Adrenal gland (tissue), 12 donors: Measurements from ENCODE around the gene CRYBG3. TPM values are rescaled to one million over a fixed set of nuclear protein-coding genes. Genes with fewer than 3 reads are reported as not detected.

Experiments
- DNase-seq, 7 donors: peaks; one replicate each; pipeline ENCODE4 v3.0.0-alpha.2; 2019 to 2020
- H3K27ac ChIP-seq, 5 donors: fragments of 200-600 bp; sonication (generic) in 4 of 5; 1 replicate in 3 of 5; 2 replicates in 2 of 5; pipeline versions ENCODE4 v1.5.1 to v1.8.0; 2016 to 2020; ENCODE audit warnings: mild to moderate bottlenecking in 1 of 5
- H3K27me3 ChIP-seq: fragments of 200-600 bp; 2 replicates; pipeline ENCODE4 v1.8.0; 2021
- H3K36me3 ChIP-seq, 2 donors: fragments of 200-600 bp; replicated peaks in 1 of 2; 1 replicate in 1 of 2; 2 replicates in 1 of 2; pipeline versions ENCODE4 v1.5.1 to v1.8.0; 2018 to 2022
- H3K4me1 ChIP-seq, 2 donors: fragments of 200-600 bp; replicated peaks in 1 of 2; 1 replicate in 1 of 2; 2 replicates in 1 of 2; pipeline versions ENCODE4 v1.5.1 to v1.8.0; 2018 to 2021
- H3K4me3 ChIP-seq, 4 donors: fragments of 200-600 bp; sonication (generic) in 3 of 4; one replicate each; pipeline ENCODE4 v1.5.1; 2016 to 2018
- H3K9me3 ChIP-seq, 3 donors: fragments of 200-600 bp; sonication (generic) in 1 of 3; replicated peaks in 1 of 3; 1 replicate in 2 of 3; 2 replicates in 1 of 3; pipeline versions ENCODE4 v1.5.1 to v1.8.0; 2016 to 2021
- POLR2A ChIP-seq, 2 donors: fragments of 450-650 bp; IDR thresholded peaks; one replicate each; pipeline ENCODE4 v1.6.1; 2017; ENCODE audit warnings: antibody characterized with exemption in 2 of 2, mild to moderate bottlenecking in 2 of 2, moderate library complexity in 1 of 2
- WGBS, 4 donors: extraction: QIAGEN DNeasy Blood & Tissue Kit in 2 of 4; methylation state at CpG; one replicate each; pipeline versions ENCODE4 v1.1.5 to v1.1.7; 2013 to 2017; 5-methylcytosine and 5-hydroxymethylcytosine counted together
- intact Hi-C, 2 donors: fragments of 100-400 bp; cut with DNase I; formaldehyde crosslinking; loops; one replicate each; pipeline versions ENCODE4 v1.14.1 to v1.15.0; 2022 to 2023
- polyA plus RNA-seq, 3 donors: library from polyadenylated mRNA; stranded (reverse); fragments of 200-250 nt in 2 of 3; fragments of 350-450 nt in 1 of 3; fragmentation: Illumina TruSeq in 1 of 3; extraction: RNeasy Lipid Tissue Mini Kit (QIAGEN cat#74804) in 1 of 3; gene quantifications; one replicate each; pipeline ENCODE4 v1.2.3, GENCODE V29; 2013 to 2014
- total RNA-seq, 9 donors: library from RNA; depleted of rRNA in 4 of 9; stranded (reverse); fragments of >200 nt in 4 of 9; fragments of 120-200 nt in 1 of 9; fragmentation: NEBNext Ultra II Directional in 1 of 9; extraction: Animal tissue kit (Norgen Biotek cat#: 25700) in 1 of 9; gene quantifications; one replicate each; pipeline versions ENCODE4 v1.1.0 to v1.2.4, GENCODE V29; 2013 to 2023
- TF ChIP-seq, protein P1 (sequence below), 6 experiments: fragments of 450-650 bp in 4 of 6; fragments of 200-600 bp in 2 of 6; sonication (generic) in 1 of 6; IDR thresholded peaks; 1 replicate in 5 of 6; 2 replicates in 1 of 6; pipeline versions ENCODE4 v1.5.1 to v1.8.0; 2016 to 2021; ENCODE audit warnings: antibody characterized with exemption in 6 of 6, mild to moderate bottlenecking in 2 of 6, moderate library complexity in 1 of 6
- donor health status: healthy with polysubstance abuse.
- donor health status: Bipolar disorder and iron deficiency.
- donor health status: DM: yes; HTN: yes; CAD: no.
- donor health status: DM: no; HTN: no; CAD: no.
- donor health status: DM: no; HTN: no; CAD: no.
- donor health status: DM: yes; HTN: yes; CAD: no.

CRYBG3 gene
- total and polyA plus RNA-seq, 12 donors = 2.7 to 25.0 (median 12.5) TPM

- no peaks in the 10 kb centered on the region for H3K4me1 ChIP-seq
- H3K4me3 ChIP-seq = no peak overlapping the region
- H3K27ac ChIP-seq = no peak overlapping the region
- no peak for DNase-seq
- no peak for TF ChIP-seq POLR2A (IDR thresholded peaks at IDR 0.05)
- TF ChIP-seq, protein P1, sequence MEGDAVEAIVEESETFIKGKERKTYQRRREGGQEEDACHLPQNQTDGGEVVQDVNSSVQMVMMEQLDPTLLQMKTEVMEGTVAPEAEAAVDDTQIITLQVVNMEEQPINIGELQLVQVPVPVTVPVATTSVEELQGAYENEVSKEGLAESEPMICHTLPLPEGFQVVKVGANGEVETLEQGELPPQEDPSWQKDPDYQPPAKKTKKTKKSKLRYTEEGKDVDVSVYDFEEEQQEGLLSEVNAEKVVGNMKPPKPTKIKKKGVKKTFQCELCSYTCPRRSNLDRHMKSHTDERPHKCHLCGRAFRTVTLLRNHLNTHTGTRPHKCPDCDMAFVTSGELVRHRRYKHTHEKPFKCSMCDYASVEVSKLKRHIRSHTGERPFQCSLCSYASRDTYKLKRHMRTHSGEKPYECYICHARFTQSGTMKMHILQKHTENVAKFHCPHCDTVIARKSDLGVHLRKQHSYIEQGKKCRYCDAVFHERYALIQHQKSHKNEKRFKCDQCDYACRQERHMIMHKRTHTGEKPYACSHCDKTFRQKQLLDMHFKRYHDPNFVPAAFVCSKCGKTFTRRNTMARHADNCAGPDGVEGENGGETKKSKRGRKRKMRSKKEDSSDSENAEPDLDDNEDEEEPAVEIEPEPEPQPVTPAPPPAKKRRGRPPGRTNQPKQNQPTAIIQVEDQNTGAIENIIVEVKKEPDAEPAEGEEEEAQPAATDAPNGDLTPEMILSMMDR (IDR thresholded peaks at IDR 0.05) = no peak
- WGBS, 4 donors = 88 to 95% (median 92%) methylated on average over 4 of the region's 4 CpGs
- intact Hi-C loops = no loop called here
- no peaks in the 10 kb centered on the region for H3K36me3 ChIP-seq
- no peaks in the 10 kb centered on the region for H3K9me3 ChIP-seq
- no peaks in the 10 kb centered on the region for H3K27me3 ChIP-seq
Observed at GRCh38 chr3:97795951-97796350, 25.9 kb upstream of the CRYBG3 start.

GRCh38 chr3:97804471-97804870 is 17.3 kb upstream of the CRYBG3 start:
- intact Hi-C loops = no loop called here
- DNase-seq = no peak
- WGBS, 4 donors = 91 to 97% (median 95%) methylated on average over 3 of the region's 3 CpGs
- Histone ChIP-seq H3K27ac (no peak overlapping the region), H3K27me3 (no peaks in the 10 kb centered on the region), H3K9me3 (no peaks in the 10 kb centered on the region), H3K4me1 (no peaks in the 10 kb centered on the region), H3K36me3 (no peaks in the 10 kb centered on the region), H3K4me3 (no peak overlapping the region)
- no peak for TF ChIP-seq POLR2A (IDR thresholded peaks at IDR 0.05)
- TF ChIP-seq, protein P1 (IDR thresholded peaks at IDR 0.05) = no peak

DNA sequence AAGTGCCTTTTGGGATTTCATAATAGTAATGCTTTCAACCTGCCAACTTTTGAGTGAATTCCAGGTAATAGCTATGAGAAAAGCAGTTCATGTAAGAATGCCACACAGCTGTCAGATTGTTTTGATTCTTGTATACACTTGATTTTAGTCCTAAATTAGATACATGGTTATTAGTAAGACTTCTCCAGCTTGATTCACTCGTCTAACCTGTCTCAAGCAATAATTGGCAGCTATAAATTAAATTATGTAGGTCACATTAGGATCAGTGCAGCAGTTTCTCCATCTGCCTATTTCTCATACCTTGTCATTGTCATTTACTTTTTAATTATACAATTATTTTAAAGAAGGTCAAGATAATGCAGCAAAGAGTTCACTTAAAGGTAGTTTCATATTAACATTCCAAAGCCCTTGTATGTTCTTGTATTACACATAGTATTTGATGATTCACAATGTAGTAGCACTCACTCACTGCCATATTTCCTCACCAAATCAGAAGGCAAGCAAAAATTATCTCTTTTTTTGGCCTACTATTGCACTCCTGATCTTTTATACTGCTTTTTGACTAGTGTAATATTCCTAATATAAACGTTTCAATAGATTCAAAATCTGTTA is 10.9 kb upstream of the CRYBG3 start:
- no peaks in the 10 kb centered on the region for H3K4me1 ChIP-seq
- DNase-seq = no peak
- no peak overlapping the region for H3K4me3 ChIP-seq
- no peaks in the 10 kb centered on the region for H3K27me3 ChIP-seq
- TF ChIP-seq, protein P1 (IDR thresholded peaks at IDR 0.05) = no peak
- TF ChIP-seq POLR2A (IDR thresholded peaks at IDR 0.05) = no peak
- 53 to 63% (median 56%) methylated on average over 2 of the region's 2 CpGs for WGBS, 4 donors
- H3K9me3 ChIP-seq = no peaks in the 10 kb centered on the region
- H3K27ac ChIP-seq = no peak overlapping the region
- no peaks in the 10 kb centered on the region for H3K36me3 ChIP-seq
- intact Hi-C loops = no loop called here

GRCh38 chr3:97815149-97815917 is 6.5 kb upstream of the CRYBG3 start:
- Histone ChIP-seq H3K4me3 (no peak overlapping the region), H3K4me1 (no peaks in the 10 kb centered on the region), H3K9me3 (no peaks in the 10 kb centered on the region), H3K27ac (no peak overlapping the region), H3K36me3 (no peaks in the 10 kb centered on the region), H3K27me3 (no peaks in the 10 kb centered on the region)
- 0 to 37% (median 18%) methylated on average over 1 of the region's 1 CpG for WGBS, 4 donors
- TF ChIP-seq, protein P1 (IDR thresholded peaks at IDR 0.05) = no peak
- no peak for TF ChIP-seq POLR2A (IDR thresholded peaks at IDR 0.05)
- intact Hi-C loops = no loop called here
- DNase-seq = no peak
